Right lobe of liver (tissue), 4 donors: ENCODE results near the gene GABRG3.

Source experiments
- POLR2A ChIP-seq: fragments of 450-650 bp; IDR thresholded peaks from one replicate; pipeline ENCODE4 v1.6.1; 2017; ENCODE audit warnings: antibody characterized with exemption, mild to moderate bottlenecking
- TF ChIP-seq, protein P1 (sequence below), 4 donors: fragments of 200-600 bp in 3 of 4; fragments of 450-650 bp in 1 of 4; IDR thresholded peaks; one replicate each; pipeline versions ENCODE4 v1.5.1 to v1.8.0; 2016 to 2022; ENCODE audit warnings: antibody characterized with exemption in 4 of 4, mild to moderate bottlenecking in 2 of 4
- donor health status: DM: no; HTN: no; CAD: no.
- donor health status: DM: no; HTN: no; CAD: no.
- donor health status: DM: no; HTN: yes; CAD: no.

- TF ChIP-seq, protein P1, sequence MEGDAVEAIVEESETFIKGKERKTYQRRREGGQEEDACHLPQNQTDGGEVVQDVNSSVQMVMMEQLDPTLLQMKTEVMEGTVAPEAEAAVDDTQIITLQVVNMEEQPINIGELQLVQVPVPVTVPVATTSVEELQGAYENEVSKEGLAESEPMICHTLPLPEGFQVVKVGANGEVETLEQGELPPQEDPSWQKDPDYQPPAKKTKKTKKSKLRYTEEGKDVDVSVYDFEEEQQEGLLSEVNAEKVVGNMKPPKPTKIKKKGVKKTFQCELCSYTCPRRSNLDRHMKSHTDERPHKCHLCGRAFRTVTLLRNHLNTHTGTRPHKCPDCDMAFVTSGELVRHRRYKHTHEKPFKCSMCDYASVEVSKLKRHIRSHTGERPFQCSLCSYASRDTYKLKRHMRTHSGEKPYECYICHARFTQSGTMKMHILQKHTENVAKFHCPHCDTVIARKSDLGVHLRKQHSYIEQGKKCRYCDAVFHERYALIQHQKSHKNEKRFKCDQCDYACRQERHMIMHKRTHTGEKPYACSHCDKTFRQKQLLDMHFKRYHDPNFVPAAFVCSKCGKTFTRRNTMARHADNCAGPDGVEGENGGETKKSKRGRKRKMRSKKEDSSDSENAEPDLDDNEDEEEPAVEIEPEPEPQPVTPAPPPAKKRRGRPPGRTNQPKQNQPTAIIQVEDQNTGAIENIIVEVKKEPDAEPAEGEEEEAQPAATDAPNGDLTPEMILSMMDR (IDR thresholded peaks at IDR 0.05), result no peak
- TF ChIP-seq POLR2A, result no peak
Observed at GRCh38 chr15:27082526-27082925, 111.5 kb downstream of the GABRG3 start.
